IMR-90 (cell line): Measurements from ENCODE around the gene DACT2. TPM values are rescaled to one million over a fixed set of nuclear protein-coding genes. Genes with fewer than 3 reads are reported as not detected.

Experiments used
- ATAC-seq: fragments of 200-7000 bp; cut with Tn5 transposase; 2 replicates; pipeline ENCODE4 v1.9.1; 2020; ENCODE audit warnings: low read depth, mild to moderate bottlenecking, moderate library complexity
- BruUV-seq: library from RNA; stranded (reverse); fragments of 400-500 nt; replicated peaks from 2 replicates; lab custom pipeline; 2021; lab: Mats Ljungman, UMichigan
- CTCF ChIA-PET: fragments of 300-600 bp; formaldehyde crosslinking; extraction: SDS; loops from one replicate; lab custom pipeline; 2021; ENCODE audit warnings: antibody characterized with exemption; lab: Yijun Ruan, JAX
- POLR2A ChIA-PET: fragments of 300-600 bp; sonication (Branson Sonifier 250); formaldehyde crosslinking; loops from one replicate; lab custom pipeline; 2022; ENCODE audit warnings: antibody characterized with exemption; ENCODE audit not compliant: unreplicated experiment; lab: Charles Lee
- DNase-seq: peaks from one replicate; pipeline ENCODE4 v3.0.0; 2013
- H2AFZ ChIP-seq: replicated peaks from 2 replicates; pipeline ENCODE3; 2013; ENCODE audit warnings: low read length, mild to moderate bottlenecking; ENCODE audit not compliant: poor library complexity
- H2AK5ac ChIP-seq: 2 replicates; pipeline ENCODE4 v1.6.1; 2013; ENCODE audit warnings: low read depth, low read length, inconsistent platforms
- H2AK9ac ChIP-seq: replicated peaks from 2 replicates; pipeline ENCODE3; 2013; ENCODE audit warnings: mild to moderate bottlenecking, low read depth, low read length, moderate library complexity; ENCODE audit not compliant: poor library complexity
- H2BK120ac ChIP-seq: 2 replicates; pipeline ENCODE4 v1.6.1; 2013; ENCODE audit warnings: low read depth, low read length, inconsistent platforms
- H2BK15ac ChIP-seq: 3 replicates; pipeline ENCODE4 v1.6.1; 2013; ENCODE audit warnings: low read depth, low read length, inconsistent platforms
- H2BK20ac ChIP-seq: 2 replicates; pipeline ENCODE4 v1.6.1; 2013; ENCODE audit warnings: low read depth, mild to moderate bottlenecking, inconsistent platforms, low read length, moderate library complexity
- H2BK5ac ChIP-seq: 2 replicates; pipeline ENCODE4 v1.6.1; 2013; ENCODE audit warnings: mild to moderate bottlenecking, low read depth, low read length, inconsistent platforms; ENCODE audit not compliant: poor library complexity, severe bottlenecking
- H3K14ac ChIP-seq: replicated peaks from 2 replicates; pipeline ENCODE4 v1.6.1; 2013; ENCODE audit warnings: low read depth, low read length, inconsistent platforms
- H3K18ac ChIP-seq: 2 replicates; pipeline ENCODE4 v1.6.1; 2013; ENCODE audit warnings: low read depth, low read length, control low read depth
- H3K23ac ChIP-seq: 2 replicates; pipeline ENCODE4 v1.6.1; 2013; ENCODE audit warnings: low read depth, low read length, inconsistent platforms
- H3K27ac ChIP-seq: 2 replicates; pipeline ENCODE4 v1.5.1; 2013; ENCODE audit warnings: mild to moderate bottlenecking, control low read depth, low read length; ENCODE audit not compliant: insufficient read depth
- H3K27me3 ChIP-seq: 2 replicates; pipeline ENCODE4 v1.6.1; 2013; ENCODE audit warnings: low read length; ENCODE audit not compliant: control insufficient read depth, insufficient read depth
- H3K36me3 ChIP-seq: 2 replicates; pipeline ENCODE4 v1.6.1; 2013; ENCODE audit warnings: low read length, mixed read lengths; ENCODE audit not compliant: control insufficient read depth, insufficient read depth
- H3K4ac ChIP-seq: 2 replicates; pipeline ENCODE4 v1.6.1; 2013; ENCODE audit warnings: low read depth, low read length, inconsistent platforms
- H3K4me1 ChIP-seq: 2 replicates; pipeline ENCODE4 v1.6.1; 2013; ENCODE audit warnings: low read length, mixed read lengths; ENCODE audit not compliant: control insufficient read depth, insufficient read depth
- H3K4me2 ChIP-seq: 2 replicates; pipeline ENCODE4 v1.6.1; 2013; ENCODE audit warnings: low read depth, mild to moderate bottlenecking, control low read depth, low read length, moderate library complexity
- H3K4me3 ChIP-seq: 2 replicates; pipeline ENCODE4 v1.5.1; 2013; ENCODE audit warnings: low read depth, mild to moderate bottlenecking, control low read depth, low read length, moderate library complexity; ENCODE audit not compliant: insufficient read depth
- H3K56ac ChIP-seq: 2 replicates; pipeline ENCODE4 v1.6.1; 2013; ENCODE audit warnings: low read length, inconsistent platforms; ENCODE audit not compliant: insufficient read depth; ENCODE audit errors: extremely low read depth
- H3K79me1 ChIP-seq, 2 experiments: 2 replicates each; pipeline ENCODE4 v1.6.1; 2013; ENCODE audit warnings: low read length in 2 of 2, inconsistent platforms in 1 of 2, low read depth in 1 of 2
- H3K9ac ChIP-seq: 2 replicates; pipeline ENCODE4 v1.6.1; 2013; ENCODE audit warnings: low read depth, low read length, control low read depth
- H3K9me1 ChIP-seq: 2 replicates; pipeline ENCODE4 v1.6.1; 2013; ENCODE audit warnings: low read length, inconsistent platforms; ENCODE audit not compliant: insufficient read depth
- H3K9me3 ChIP-seq: 2 replicates; pipeline ENCODE4 v1.6.1; 2013; ENCODE audit warnings: low read length; ENCODE audit not compliant: control insufficient read depth, insufficient read depth
- H4K20me1 ChIP-seq: 2 replicates; pipeline ENCODE4 v1.6.1; 2013; ENCODE audit warnings: low read length, inconsistent platforms; ENCODE audit not compliant: insufficient read depth
- H4K5ac ChIP-seq: 2 replicates; pipeline ENCODE4 v1.6.1; 2013; ENCODE audit warnings: mild to moderate bottlenecking, low read depth, low read length, control low read depth
- H4K8ac ChIP-seq, 2 experiments: 2 replicates each; pipeline ENCODE4 v1.6.1; 2013; ENCODE audit warnings: low read depth in 2 of 2, low read length in 2 of 2, control low read depth in 1 of 2, inconsistent platforms in 1 of 2
- H4K91ac ChIP-seq: 2 replicates; pipeline ENCODE4 v1.6.1; 2013; ENCODE audit warnings: low read depth, low read length, inconsistent platforms; ENCODE audit not compliant: insufficient read depth
- CEBPB ChIP-seq: IDR thresholded peaks from 2 replicates; pipeline ENCODE4 v1.6.1; 2012; ENCODE audit warnings: low read depth, low read length, improper control_type of control experiment
- CHD1 ChIP-seq: IDR thresholded peaks from 2 replicates; pipeline ENCODE4 v1.6.1; 2012; ENCODE audit warnings: low read depth, low read length, improper control_type of control experiment
- FOS ChIP-seq: fragments of 150-350 bp; IDR thresholded peaks from 2 replicates; pipeline ENCODE4 v1.6.1; 2016; ENCODE audit warnings: low read depth, low read length
- MAZ ChIP-seq: IDR thresholded peaks from 2 replicates; pipeline ENCODE4 v1.6.1; 2012; ENCODE audit warnings: low read depth, mild to moderate bottlenecking, low read length, improper control_type of control experiment, moderate library complexity, borderline replicate concordance
- NFE2L2 ChIP-seq: fragments of 150-350 bp; IDR thresholded peaks from 2 replicates; pipeline ENCODE4 v1.6.1; 2016; ENCODE audit warnings: low read depth, mild to moderate bottlenecking, low read length
- POLR2A ChIP-seq: IDR thresholded peaks from 2 replicates; pipeline ENCODE4 v1.6.1; 2012; ENCODE audit warnings: mild to moderate bottlenecking, low read depth, low read length
- RAD21 ChIP-seq: IDR thresholded peaks from 2 replicates; pipeline ENCODE4 v1.6.1; 2012; ENCODE audit warnings: low read length, improper control_type of control experiment
- RCOR1 ChIP-seq: IDR thresholded peaks from 2 replicates; pipeline ENCODE4 v1.6.1; 2012; ENCODE audit warnings: mild to moderate bottlenecking, low read length, improper control_type of control experiment; ENCODE audit not compliant: insufficient replicate concordance
- WGBS, 2 experiments: methylation state at CpG; one replicate each; pipeline versions ENCODE4 v1.1.5 to v1.1.7; 2013; ENCODE audit warnings: missing lambda C conversion rate in 2 of 2; ENCODE audit not compliant: insufficient read length in 1 of 2; ENCODE audit errors: extremely low coverage in 2 of 2; 5-methylcytosine and 5-hydroxymethylcytosine counted together
- dilution Hi-C: fragments of 300-500 bp; cut with HindIII; formaldehyde crosslinking; loops from one replicate; pipeline ENCODE4 v1.14.3; 2018; ENCODE audit warnings: low sequenced_read_pairs; ENCODE audit not compliant: unreplicated experiment
- in situ Hi-C: fragments of 300-500 bp; cut with MboI; formaldehyde crosslinking; loops from 3 replicates; pipeline ENCODE4 v1.14.3; 2019; ENCODE audit warnings: low sequenced_read_pairs, inconsistent platforms, mixed read lengths
- intact Hi-C: fragments of 100-400 bp; cut with micrococcal nuclease; formaldehyde crosslinking; loops from 2 replicates; pipeline ENCODE4 v1.10.0; 2022
- polyA plus RNA-seq, 3 experiments: library from polyadenylated mRNA; depleted of rRNA; stranded (reverse); fragments of >200 nt; gene quantifications; 2 replicates each; pipeline ENCODE4 v1.2.3, GENCODE V29; 2012; ENCODE audit warnings: low replicate concordance in 1 of 3
- total RNA-seq: library from RNA; depleted of rRNA; stranded (reverse); fragments of >200 nt; gene quantifications from 2 replicates; pipeline ENCODE4 v1.2.3, GENCODE V29; 2012
- TF ChIP-seq, protein P1 (sequence below): fragments of 150-350 bp; IDR thresholded peaks from 2 replicates; pipeline ENCODE4 v1.6.1; 2017; ENCODE audit warnings: mild to moderate bottlenecking, antibody characterized with exemption, low read length, low read depth
- TF ChIP-seq, protein P2 (sequence below): conservative IDR thresholded peaks from 2 replicates; pipeline ENCODE4 v1.5.1; 2012; ENCODE audit warnings: mild to moderate bottlenecking, low read depth, low read length, improper control_type of control experiment

DACT2 gene
- total and polyA plus RNA-seq, 2 of the 4 experiments (the other 2 are of a cell fraction), result not detected

DNA sequence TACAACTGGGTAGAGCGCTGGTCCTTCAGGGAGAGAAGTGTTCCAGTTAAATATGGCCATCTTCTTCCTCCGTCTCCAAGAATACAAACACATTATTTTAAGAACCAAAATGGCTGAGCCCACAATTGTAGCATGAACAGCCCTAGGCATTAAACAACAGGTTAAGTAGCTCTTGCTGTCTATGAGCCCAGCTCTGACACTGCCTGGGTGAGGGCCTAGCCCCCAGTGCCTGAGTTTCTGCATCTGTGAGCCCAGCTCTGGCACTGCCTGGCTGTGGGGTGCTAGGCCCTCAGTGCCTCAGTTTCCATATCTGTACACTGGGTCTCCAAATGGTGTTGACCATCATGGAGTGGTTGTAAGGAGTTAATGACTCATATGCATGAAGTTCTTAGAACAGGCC, 24.8 kb upstream of the DACT2 start:
- in situ Hi-C loops (no loop called here), dilution Hi-C loops (no loop called here)

More for the DNA sequence above, 24.8 kb upstream of the DACT2 start:
- ATAC-seq (no peak), DNase-seq (no peak)
- Histone ChIP-seq H3K18ac (no peak overlapping the region), H3K27me3 (no peaks in the 10 kb centered on the region), H4K5ac (no peak overlapping the region), H4K20me1 (no peaks in the 10 kb centered on the region), H4K8ac (no peak overlapping the region), H2BK20ac (no peak overlapping the region), H2BK15ac (no peak overlapping the region), H3K79me1 (no peaks in the 10 kb centered on the region), H3K14ac (no peak overlapping the region), H3K27ac (no peak overlapping the region), H2AK5ac (no peak overlapping the region), H2AFZ (no peak overlapping the region), H3K4me3 (no peak overlapping the region), H2BK5ac (no peak overlapping the region), H3K23ac (no peak overlapping the region), H3K36me3 (no peaks in the 10 kb centered on the region), H3K9me1 (no peaks in the 10 kb centered on the region), H3K56ac (no peak overlapping the region), H2BK120ac (no peak overlapping the region), H2AK9ac (no peak overlapping the region), H3K4me1 (no peaks in the 10 kb centered on the region), H3K9me3 (peaks cover 55% of the 10 kb centered on the region), H3K4ac (no peak overlapping the region), H3K9ac (no peak overlapping the region), H4K91ac (no peak overlapping the region), H3K4me2 (no peak overlapping the region)
- intact Hi-C loops, result no loop called here
- CTCF ChIA-PET, result no interaction called here
- WGBS, 2 experiments, result no CpG with 5 or more reads among the region's 2 CpGs
- no peak for TF ChIP-seq RCOR1
- TF ChIP-seq CHD1, result no peak
- TF ChIP-seq, protein P1, sequence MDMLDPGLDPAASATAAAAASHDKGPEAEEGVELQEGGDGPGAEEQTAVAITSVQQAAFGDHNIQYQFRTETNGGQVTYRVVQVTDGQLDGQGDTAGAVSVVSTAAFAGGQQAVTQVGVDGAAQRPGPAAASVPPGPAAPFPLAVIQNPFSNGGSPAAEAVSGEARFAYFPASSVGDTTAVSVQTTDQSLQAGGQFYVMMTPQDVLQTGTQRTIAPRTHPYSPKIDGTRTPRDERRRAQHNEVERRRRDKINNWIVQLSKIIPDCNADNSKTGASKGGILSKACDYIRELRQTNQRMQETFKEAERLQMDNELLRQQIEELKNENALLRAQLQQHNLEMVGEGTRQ, result no peak
- TF ChIP-seq CEBPB, result no peak
- TF ChIP-seq MAZ, result no peak
- TF ChIP-seq RAD21, result no peak
- no peak for TF ChIP-seq POLR2A
- TF ChIP-seq NFE2L2, result no peak
- TF ChIP-seq, protein P2, sequence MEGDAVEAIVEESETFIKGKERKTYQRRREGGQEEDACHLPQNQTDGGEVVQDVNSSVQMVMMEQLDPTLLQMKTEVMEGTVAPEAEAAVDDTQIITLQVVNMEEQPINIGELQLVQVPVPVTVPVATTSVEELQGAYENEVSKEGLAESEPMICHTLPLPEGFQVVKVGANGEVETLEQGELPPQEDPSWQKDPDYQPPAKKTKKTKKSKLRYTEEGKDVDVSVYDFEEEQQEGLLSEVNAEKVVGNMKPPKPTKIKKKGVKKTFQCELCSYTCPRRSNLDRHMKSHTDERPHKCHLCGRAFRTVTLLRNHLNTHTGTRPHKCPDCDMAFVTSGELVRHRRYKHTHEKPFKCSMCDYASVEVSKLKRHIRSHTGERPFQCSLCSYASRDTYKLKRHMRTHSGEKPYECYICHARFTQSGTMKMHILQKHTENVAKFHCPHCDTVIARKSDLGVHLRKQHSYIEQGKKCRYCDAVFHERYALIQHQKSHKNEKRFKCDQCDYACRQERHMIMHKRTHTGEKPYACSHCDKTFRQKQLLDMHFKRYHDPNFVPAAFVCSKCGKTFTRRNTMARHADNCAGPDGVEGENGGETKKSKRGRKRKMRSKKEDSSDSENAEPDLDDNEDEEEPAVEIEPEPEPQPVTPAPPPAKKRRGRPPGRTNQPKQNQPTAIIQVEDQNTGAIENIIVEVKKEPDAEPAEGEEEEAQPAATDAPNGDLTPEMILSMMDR, result no peak
- TF ChIP-seq FOS, result no peak
- no TSS peak for BruUV-seq
- POLR2A ChIA-PET, result no interaction called here
